H1 (cell line): ENCODE measurements around the gene JADE1. TPM values are rescaled to one million over a fixed set of nuclear protein-coding genes. Genes with fewer than 3 reads are reported as not detected.

Experiments used
- CTCF ChIA-PET: fragments of 300-600 bp; sonication (Branson Sonifier 250); formaldehyde crosslinking; loops from one replicate; lab custom pipeline; 2021; ENCODE audit not compliant: partially characterized antibody; lab: Charles Lee
- POLR2A ChIA-PET: fragments of 300-600 bp; sonication (Branson Sonifier 250); formaldehyde crosslinking; loops from one replicate; lab custom pipeline; 2021; ENCODE audit warnings: inconsistent platforms; ENCODE audit not compliant: partially characterized antibody; lab: Charles Lee
- DNase-seq, 2 experiments: peaks; one replicate each; pipeline versions ENCODE4 v3.0.0 to v3.0.0-alpha.2; 2010 to 2022; ENCODE audit warnings: low spot score in 2 of 2, low read depth in 1 of 2, mixed read lengths in 1 of 2
- FAIRE-seq: peaks from 2 replicates; lab custom pipeline; 2011; peaks lifted over from hg19 to GRCh38; lab: Jason Lieb, UNC
- H2AFZ ChIP-seq: 2 replicates; pipeline ENCODE4 v1.8.1; 2012; ENCODE audit warnings: low read length, inconsistent platforms
- H2AK5ac ChIP-seq: 2 replicates; pipeline ENCODE4 v1.6.1; 2013; ENCODE audit warnings: low read depth, low read length
- H2BK120ac ChIP-seq: replicated peaks from 2 replicates; pipeline ENCODE3; 2013; ENCODE audit warnings: low read depth, low read length, inconsistent platforms
- H2BK12ac ChIP-seq: 2 replicates; pipeline ENCODE4 v1.6.1; 2013; ENCODE audit warnings: low read depth, low read length
- H2BK15ac ChIP-seq: 2 replicates; pipeline ENCODE4 v1.6.1; 2013; ENCODE audit warnings: low read length
- H2BK20ac ChIP-seq: 2 replicates; pipeline ENCODE4 v1.6.1; 2013; ENCODE audit warnings: low read length
- H2BK5ac ChIP-seq: 2 replicates; pipeline ENCODE4 v1.6.1; 2013; ENCODE audit warnings: low read depth, low read length
- H3K14ac ChIP-seq: 2 replicates; pipeline ENCODE4 v1.6.1; 2013; ENCODE audit warnings: inconsistent platforms; ENCODE audit not compliant: insufficient read length
- H3K18ac ChIP-seq: 2 replicates; pipeline ENCODE4 v1.6.1; 2013; ENCODE audit warnings: low read length; ENCODE audit errors: extremely low read depth
- H3K23ac ChIP-seq: 2 replicates; pipeline ENCODE4 v1.6.1; 2013; ENCODE audit warnings: inconsistent platforms; ENCODE audit not compliant: insufficient read length
- H3K23me2 ChIP-seq: 2 replicates; pipeline ENCODE4 v1.6.1; 2013; ENCODE audit warnings: low read depth, low read length
- H3K27ac ChIP-seq: 2 replicates; pipeline ENCODE4 v1.6.1; 2011; ENCODE audit warnings: low read depth, low read length, inconsistent platforms
- H3K27me3 ChIP-seq, 4 experiments: replicated peaks in 1 of 4; 1 replicate in 1 of 4; 2 replicates in 3 of 4; pipeline versions ENCODE4 v1.6.1 to v1.8.1; 2011 to 2013; ENCODE audit warnings: low read length in 3 of 4, mild to moderate bottlenecking in 3 of 4, inconsistent platforms in 2 of 4, mixed read lengths in 2 of 4, moderate library complexity in 1 of 4; ENCODE audit not compliant: control insufficient read depth in 3 of 4, insufficient read depth in 3 of 4; ENCODE audit errors: extremely low read depth in 1 of 4
- H3K36me3 ChIP-seq, 4 experiments: 2 replicates each; pipeline versions ENCODE4 v1.6.1 to v1.8.1; 2011 to 2013; ENCODE audit warnings: mild to moderate bottlenecking in 4 of 4, low read length in 3 of 4, moderate library complexity in 2 of 4, control low read depth in 1 of 4, inconsistent platforms in 1 of 4; ENCODE audit not compliant: insufficient read depth in 4 of 4, control insufficient read depth in 2 of 4
- H3K4ac ChIP-seq: replicated peaks from 2 replicates; pipeline ENCODE3; 2013; ENCODE audit warnings: low read length, low read depth, mixed read lengths, inconsistent platforms; ENCODE audit not compliant: insufficient read length
- H3K4me1 ChIP-seq, 4 experiments: replicated peaks in 1 of 4; 1 replicate in 1 of 4; 2 replicates in 3 of 4; pipeline versions ENCODE4 v1.6.1 to v1.8.1; 2011 to 2013; ENCODE audit warnings: low read length in 3 of 4, inconsistent platforms in 2 of 4, mixed read lengths in 1 of 4; ENCODE audit not compliant: insufficient read depth in 4 of 4, control insufficient read depth in 3 of 4
- H3K4me2 ChIP-seq, 2 experiments: 2 replicates each; pipeline versions ENCODE4 v1.6.1 to v1.8.1; 2011 to 2013; ENCODE audit warnings: low read depth in 2 of 2, low read length in 2 of 2, control low read depth in 1 of 2, inconsistent platforms in 1 of 2, mild to moderate bottlenecking in 1 of 2; ENCODE audit not compliant: insufficient read depth in 1 of 2
- H3K4me3 ChIP-seq, 4 experiments: fragments of 200-600, 300-600 bp in 1 of 4; sonication (generic), shearing (Covaris generic), sonication (Bioruptor Twin) in 1 of 4; 2 replicates each; pipeline versions ENCODE4 v1.5.1 to v1.8.1; 2011 to 2016; ENCODE audit warnings: low read length in 4 of 4, low read depth in 3 of 4, control low read depth in 2 of 4, inconsistent platforms in 2 of 4, mild to moderate bottlenecking in 2 of 4, mixed read lengths in 1 of 4, moderate library complexity in 1 of 4; ENCODE audit not compliant: insufficient read depth in 2 of 4; ENCODE audit errors: extremely low read depth in 1 of 4
- H3K56ac ChIP-seq: replicated peaks from 2 replicates; pipeline ENCODE3; 2013; ENCODE audit warnings: low read depth, mild to moderate bottlenecking, mixed read lengths, low read length, inconsistent platforms; ENCODE audit not compliant: insufficient read length
- H3K79me1 ChIP-seq: 2 replicates; pipeline ENCODE4 v1.6.1; 2013; ENCODE audit warnings: low read depth, low read length, control low read depth
- H3K79me2 ChIP-seq, 2 experiments: 2 replicates each; pipeline versions ENCODE4 v1.6.1 to v1.8.1; 2012 to 2013; ENCODE audit warnings: low read length in 2 of 2, mild to moderate bottlenecking in 2 of 2, inconsistent platforms in 1 of 2; ENCODE audit not compliant: insufficient read depth in 2 of 2, control insufficient read depth in 1 of 2
- H3K9ac ChIP-seq, 4 experiments: replicated peaks in 1 of 4; 1 replicate in 1 of 4; 2 replicates in 3 of 4; pipeline versions ENCODE4 v1.6.1 to v1.8.1; 2011 to 2013; ENCODE audit warnings: low read depth in 3 of 4, low read length in 3 of 4, control low read depth in 2 of 4, mild to moderate bottlenecking in 2 of 4, moderate library complexity in 2 of 4, inconsistent platforms in 1 of 4; ENCODE audit errors: extremely low read depth in 1 of 4
- H3K9me3 ChIP-seq, 2 experiments: 2 replicates each; pipeline versions ENCODE4 v1.6.1 to v1.8.1; 2012 to 2013; ENCODE audit warnings: mild to moderate bottlenecking in 2 of 2, moderate library complexity in 2 of 2, control low read depth in 1 of 2, inconsistent platforms in 1 of 2, low read depth in 1 of 2, low read length in 1 of 2, mixed read lengths in 1 of 2; ENCODE audit not compliant: insufficient read depth in 2 of 2
- H4K20me1 ChIP-seq, 2 experiments: replicated peaks in 1 of 2; 2 replicates each; pipeline versions ENCODE3 to v1.8.1; 2011 to 2013; ENCODE audit warnings: inconsistent platforms in 2 of 2, low read length in 2 of 2, mild to moderate bottlenecking in 1 of 2; ENCODE audit not compliant: insufficient read depth in 2 of 2, control insufficient read depth in 1 of 2
- H4K5ac ChIP-seq: 2 replicates; pipeline ENCODE4 v1.6.1; 2013; ENCODE audit warnings: low read length, low read depth, mixed read lengths, inconsistent platforms; ENCODE audit not compliant: insufficient read length
- H4K8ac ChIP-seq: 2 replicates; pipeline ENCODE4 v1.8.0; 2013; ENCODE audit warnings: mild to moderate bottlenecking, moderate library complexity, low read length, inconsistent platforms; ENCODE audit not compliant: insufficient read depth; ENCODE audit errors: extremely low read depth
- H4K91ac ChIP-seq: replicated peaks from 2 replicates; pipeline ENCODE3; 2013; ENCODE audit warnings: low read length, mixed read lengths, inconsistent platforms; ENCODE audit not compliant: insufficient read length
- ATF3 ChIP-seq: IDR thresholded peaks from 2 replicates; pipeline ENCODE4 v1.6.1; 2011; ENCODE audit warnings: low read depth, mild to moderate bottlenecking, low read length; ENCODE audit not compliant: insufficient read depth
- CEBPB ChIP-seq: IDR thresholded peaks from 2 replicates; pipeline ENCODE4 v1.6.1; 2012; ENCODE audit warnings: low read depth, low read length
- KDM4A ChIP-seq: IDR thresholded peaks from one replicate; pipeline ENCODE4 v1.7.1; 2012; ENCODE audit warnings: low read depth, mild to moderate bottlenecking, moderate library complexity, low read length, inconsistent platforms; ENCODE audit not compliant: severe bottlenecking
- TCF12 ChIP-seq: IDR thresholded peaks from 2 replicates; pipeline ENCODE4 v1.6.1; 2011; ENCODE audit warnings: low read depth, mild to moderate bottlenecking, low read length
- USF2 ChIP-seq: IDR thresholded peaks from 2 replicates; pipeline ENCODE4 v1.6.1; 2011; ENCODE audit warnings: low read length, improper control_type of control experiment
- YY1 ChIP-seq: IDR thresholded peaks from 2 replicates; pipeline ENCODE4 v1.6.1; 2011; ENCODE audit warnings: low read depth, mild to moderate bottlenecking, low read length
- WGBS, 2 experiments: shearing (Covaris generic) in 1 of 2; methylation state at CpG; one replicate each; pipeline versions ENCODE4 v1.1.6 to v1.1.7; 2013 to 2015; ENCODE audit warnings: low lambda C conversion rate in 2 of 2, mixed read lengths in 2 of 2, inconsistent platforms in 1 of 2, low coverage in 1 of 2, missing lambda C conversion rate in 1 of 2; ENCODE audit not compliant: insufficient replicate concordance in 2 of 2, insufficient coverage in 1 of 2, insufficient read length in 1 of 2; ENCODE audit errors: extremely low coverage in 1 of 2, missing lambda C conversion rate in 1 of 2; 5-methylcytosine and 5-hydroxymethylcytosine counted together
- polyA plus RNA-seq, 7 experiments: library from polyadenylated mRNA; depleted of rRNA in 3 of 7; stranded (reverse) in 5 of 7; unstranded in 2 of 7; fragments of >200 nt in 5 of 7; fragments of 200-250 nt in 2 of 7; gene quantifications; 1 replicate in 5 of 7; 2 replicates in 1 of 7; 4 replicates in 1 of 7; pipeline versions ENCODE4 v1.2.1 to v1.2.3, GENCODE V29; 2011 to 2013; ENCODE audit warnings: missing spikeins in 2 of 7, mixed read lengths in 2 of 7
- total RNA-seq: library from RNA; stranded (reverse); fragmentation: NEBNext Ultra II Directional; extraction: Animal tissue kit (Norgen Biotek cat#: 25700); gene quantifications from 2 replicates; pipeline ENCODE4 v1.2.1, GENCODE V29; 2021

JADE1 gene
- total and polyA plus RNA-seq, 2 of the 8 experiments (the other 6 are each of a cell fraction or from before 2014, with no cell fraction given): 37.7 to 213 TPM

DNA sequence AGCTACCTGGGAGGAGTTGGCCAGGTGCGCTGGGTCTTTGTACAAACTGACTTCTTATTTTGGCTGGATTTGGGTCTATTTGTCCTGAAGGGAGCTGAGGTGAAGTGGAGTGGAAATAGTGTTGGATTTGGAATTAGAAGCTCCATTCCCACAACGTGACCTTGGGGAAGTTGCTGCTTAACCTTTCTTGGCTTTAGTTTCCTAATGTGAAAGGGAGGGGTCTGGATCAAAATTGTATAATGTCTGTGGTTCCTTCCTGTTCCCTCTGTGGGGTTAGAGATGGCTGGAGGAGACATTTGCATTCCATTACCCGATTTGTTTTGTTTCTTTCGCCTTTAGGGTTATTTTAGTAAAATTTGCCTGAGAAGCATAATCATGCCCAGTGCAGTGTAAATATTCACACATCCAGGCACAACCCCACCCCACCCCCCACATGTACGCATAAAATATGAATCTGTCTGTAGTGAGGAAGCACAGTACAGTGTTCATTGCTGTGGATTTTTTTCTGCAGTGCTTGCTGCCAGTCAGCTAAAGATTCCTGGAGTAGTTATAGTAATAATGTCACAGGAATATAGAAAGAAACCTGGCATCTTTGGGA, 21.5 kb downstream of the JADE1 start:
- no peak overlapping the region for H3K9ac ChIP-seq
- ChIA-PET CTCF (interaction anchor here (0.5 to 2.0 kb wide), 5 partner anchors 12 to 289 kb away, joined by 3 to 7 read pairs (median 3); no protein-coding TSS in a partner anchor), POLR2A (interaction anchor here (0.9 to 21.1 kb wide), 8 partner anchors 8 to 35 kb away, joined by 3 to 204 read pairs (median 20); partner anchors contain the start of gene JADE1)
- no peak for DNase-seq
- H2BK12ac ChIP-seq: no peak overlapping the region
- H3K56ac ChIP-seq: no peak overlapping the region
- 0 out of 2 replicates have a peak, but pooled peaks cover 3% of the 10 kb centered on the region for H3K23me2 ChIP-seq
- H3K79me1 ChIP-seq: peaks cover 4% of the 10 kb centered on the region; the same call in 1 of the 2 replicates
- TF ChIP-seq YY1 (no peak), KDM4A (no peak), ATF3 (no peak), CEBPB (no peak), USF2 (no peak), TCF12 (no peak)
- WGBS, 2 experiments: 60% methylated on average over 5 of the region's 5 CpGs; no CpG with 5 or more reads in 1 of the 2 experiments
- no peak overlapping the region for H2BK20ac ChIP-seq
- no peak overlapping the region for H2AFZ ChIP-seq
- peaks cover 17 to 52% (median 36%) of the 10 kb centered on the region in 4 experiments for H3K36me3 ChIP-seq
- peaks cover 86 to 100% of the 10 kb centered on the region in 2 experiments for H3K79me2 ChIP-seq
- H2AK5ac ChIP-seq: no peak overlapping the region
- H2BK15ac ChIP-seq: no peak overlapping the region
- FAIRE-seq: no peak
- no peak overlapping the region for H3K18ac ChIP-seq
- H3K23ac ChIP-seq: no peak overlapping the region
- H4K91ac ChIP-seq: no peak overlapping the region
- H2BK120ac ChIP-seq: no peak overlapping the region
- H4K20me1 ChIP-seq: peaks cover 65 to 68% of the 10 kb centered on the region in 2 experiments
- peaks cover 15 to 56% (median 39%) of the 10 kb centered on the region in 4 experiments for H3K4me1 ChIP-seq
- H3K4me2 ChIP-seq: peak overlapping the region; percentile 51 to 56
- no peak overlapping the region for H4K8ac ChIP-seq
- no peak overlapping the region for H3K4ac ChIP-seq
- no peak overlapping the region for H2BK5ac ChIP-seq
- no peaks in the 10 kb centered on the region for H3K9me3 ChIP-seq
- no peak overlapping the region; the same call in 1 of the 2 replicates for H3K27ac ChIP-seq
- H3K4me3 ChIP-seq: peak overlapping the region in 1 of 4 experiments; percentile 35; a peak in 2 of 8 replicates
- no peak overlapping the region for H4K5ac ChIP-seq
- H3K14ac ChIP-seq: no peak overlapping the region
- no peaks in the 10 kb centered on the region for H3K27me3 ChIP-seq
